Measurements from ENCODE around the gene AIPL1.
"Not testable (repeated sequence)": the region's sequence is repeated elsewhere in the genome, so short reads cannot be mapped to it uniquely, and the experiment has no call there.

Gene AIPL1, protein sequence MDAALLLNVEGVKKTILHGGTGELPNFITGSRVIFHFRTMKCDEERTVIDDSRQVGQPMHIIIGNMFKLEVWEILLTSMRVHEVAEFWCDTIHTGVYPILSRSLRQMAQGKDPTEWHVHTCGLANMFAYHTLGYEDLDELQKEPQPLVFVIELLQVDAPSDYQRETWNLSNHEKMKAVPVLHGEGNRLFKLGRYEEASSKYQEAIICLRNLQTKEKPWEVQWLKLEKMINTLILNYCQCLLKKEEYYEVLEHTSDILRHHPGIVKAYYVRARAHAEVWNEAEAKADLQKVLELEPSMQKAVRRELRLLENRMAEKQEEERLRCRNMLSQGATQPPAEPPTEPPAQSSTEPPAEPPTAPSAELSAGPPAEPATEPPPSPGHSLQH
- total RNA-seq = 0 to 0.12 (median 0) reads per million in 18 experiments

DNA sequence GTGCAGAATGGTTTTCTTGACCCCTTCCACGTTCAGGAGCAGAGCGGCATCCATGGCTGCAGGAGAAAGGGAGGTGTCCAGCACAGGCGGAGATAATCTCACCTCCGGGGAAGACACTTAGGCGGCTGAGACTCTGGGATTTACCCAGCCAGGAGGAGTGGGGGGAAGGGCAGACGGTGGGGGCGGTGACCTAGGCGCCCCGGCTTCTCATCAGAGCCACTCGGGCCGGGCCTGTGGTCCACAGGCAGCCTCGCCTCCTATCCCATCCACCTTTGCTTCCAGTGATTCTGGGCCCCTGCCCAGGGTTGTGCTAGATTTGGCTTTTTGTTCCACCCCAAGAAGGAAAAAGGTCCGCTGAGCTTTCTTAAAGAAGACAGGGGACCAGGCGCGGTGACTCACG, at the start of gene AIPL1:
TSS of gene AIPL1 (minus strand) at position 71 of the 400 bp plus-strand sequence. CDS start at position 54, 17 bp downstream.
- DNase-seq = no peak

DNA sequence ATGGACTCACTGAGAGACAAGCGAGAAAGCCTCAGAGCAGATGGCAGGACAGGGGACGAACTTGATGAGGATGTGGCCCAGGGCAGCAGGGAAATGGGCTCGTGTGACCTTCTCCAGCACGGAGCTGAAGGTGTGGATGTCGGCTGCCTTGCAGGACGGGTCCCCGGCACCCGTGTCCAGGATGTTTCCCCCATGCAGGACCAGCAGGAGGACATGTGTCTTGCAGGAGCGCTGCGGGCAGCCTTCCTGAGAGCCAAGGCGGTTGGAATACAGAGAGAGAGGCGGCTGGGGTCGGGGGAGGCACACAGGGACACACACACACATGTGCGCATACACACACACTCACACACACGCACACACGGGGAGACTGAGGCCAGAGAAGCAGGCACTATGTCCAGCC, 48.6 kb upstream of the AIPL1 start:
- no peak for DNase-seq

DNA sequence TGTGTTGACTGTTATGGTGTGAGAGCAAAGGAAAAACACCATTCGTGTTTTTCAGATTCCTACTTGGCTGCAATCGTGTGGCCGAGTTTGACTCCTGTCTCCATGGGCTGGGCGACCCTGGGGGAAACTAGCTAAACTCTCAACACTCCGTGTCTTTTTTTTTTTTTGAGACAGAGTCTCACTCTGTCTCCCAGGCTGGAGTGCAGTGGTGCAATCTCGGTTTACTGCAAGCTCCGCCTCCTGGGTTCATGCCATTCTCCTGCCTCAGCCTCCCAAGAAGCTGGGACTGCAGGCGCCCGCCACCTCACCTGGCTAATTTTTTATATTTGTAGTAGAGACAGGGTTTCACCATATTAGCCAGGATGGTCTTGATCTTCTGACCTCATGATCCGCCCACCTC, 47.9 kb upstream of the AIPL1 start:
- not testable (repeated sequence) for DNase-seq

DNA sequence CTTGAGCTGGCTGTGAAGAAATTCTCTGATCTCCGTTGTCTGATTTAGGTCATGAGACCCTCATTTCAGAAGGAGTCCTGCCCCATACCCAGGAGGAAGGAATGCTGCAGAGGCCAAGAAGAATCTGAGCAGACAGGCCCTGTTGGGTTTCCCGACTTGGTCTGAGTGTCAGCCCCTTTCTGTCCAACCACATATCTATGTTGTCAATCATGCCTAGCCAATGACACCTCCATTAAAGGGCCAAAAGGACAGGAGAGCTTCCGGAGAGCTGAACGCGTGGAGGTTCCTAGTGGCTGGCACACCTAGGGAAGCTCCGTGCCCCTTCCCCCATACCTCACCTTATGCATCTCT, 47.2 kb upstream of the AIPL1 start:
- DNase-seq = no peak

DNA sequence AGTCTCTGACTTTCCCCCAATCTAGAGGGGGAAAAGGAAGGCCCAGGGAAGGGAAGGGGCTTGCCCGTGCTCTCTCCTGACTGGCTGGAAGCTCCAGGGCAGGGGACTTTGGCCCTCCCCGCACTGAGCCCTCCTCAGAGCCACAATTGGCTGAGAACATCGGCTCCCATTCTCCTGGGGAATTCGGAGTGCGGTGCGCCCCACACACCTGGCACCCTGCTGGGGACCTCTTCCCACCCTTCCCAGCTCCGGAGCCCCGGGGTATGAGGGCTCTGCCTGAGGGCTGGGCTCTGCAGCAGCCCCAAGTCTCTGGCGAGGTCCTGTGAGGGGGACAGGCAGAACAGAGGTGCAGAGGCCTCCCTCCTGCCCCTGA, 45.4 kb upstream of the AIPL1 start:
- DNase-seq = no peak

DNA sequence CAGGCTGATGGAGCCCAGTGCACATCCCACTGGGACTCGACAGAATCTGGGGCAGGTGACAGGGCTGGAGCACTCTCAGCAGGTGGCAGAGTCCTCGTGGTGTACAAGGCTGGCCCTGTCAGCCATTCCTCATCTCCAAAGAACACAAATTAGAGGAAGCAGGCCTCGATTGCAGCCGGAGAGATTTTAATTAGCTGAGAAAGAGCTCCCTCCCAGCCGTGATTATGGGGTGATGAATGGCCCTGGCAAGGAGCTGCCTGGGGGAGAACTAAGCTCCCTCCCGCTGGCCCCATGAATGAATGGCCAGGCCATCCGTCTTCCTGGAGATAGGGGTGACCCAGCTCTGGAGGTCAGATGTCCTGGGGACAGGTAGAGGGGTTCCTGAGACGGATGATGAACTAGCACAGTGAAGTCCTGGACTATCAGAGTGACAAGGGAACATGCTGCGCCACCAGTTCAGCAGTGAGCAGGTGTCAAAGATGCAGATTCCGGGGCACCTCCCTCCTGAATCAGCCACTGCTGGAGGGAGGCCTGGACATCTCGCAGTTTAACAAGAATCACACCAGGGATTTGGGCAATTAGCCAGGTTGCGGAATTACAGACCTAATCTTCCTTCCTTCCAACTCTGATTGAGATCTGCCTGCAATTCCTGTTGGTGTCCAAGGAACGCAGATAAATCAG, 44.8 kb upstream of the AIPL1 start:
- DNase-seq = no peak

DNA sequence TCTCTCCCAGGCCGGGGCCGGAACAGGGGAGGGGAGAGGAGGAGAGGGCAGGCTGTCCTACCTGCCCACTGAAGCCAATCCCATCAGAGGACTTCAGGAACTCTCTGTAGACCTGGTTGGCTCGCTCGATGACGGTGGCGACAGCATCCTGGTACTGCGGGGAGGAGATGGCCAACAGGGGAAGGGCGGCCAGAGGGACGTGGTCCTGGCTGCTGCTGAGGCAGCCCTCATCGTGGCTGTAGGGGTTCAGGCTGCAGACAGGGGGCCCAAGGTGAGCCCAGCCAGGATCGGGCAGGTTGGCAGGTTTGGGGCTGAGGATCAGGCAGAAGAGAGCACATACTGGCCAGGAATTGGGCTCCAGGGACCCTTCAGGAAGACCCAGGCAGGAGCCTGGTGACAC, 43.6 kb upstream of the AIPL1 start:
- no peak for DNase-seq

DNA sequence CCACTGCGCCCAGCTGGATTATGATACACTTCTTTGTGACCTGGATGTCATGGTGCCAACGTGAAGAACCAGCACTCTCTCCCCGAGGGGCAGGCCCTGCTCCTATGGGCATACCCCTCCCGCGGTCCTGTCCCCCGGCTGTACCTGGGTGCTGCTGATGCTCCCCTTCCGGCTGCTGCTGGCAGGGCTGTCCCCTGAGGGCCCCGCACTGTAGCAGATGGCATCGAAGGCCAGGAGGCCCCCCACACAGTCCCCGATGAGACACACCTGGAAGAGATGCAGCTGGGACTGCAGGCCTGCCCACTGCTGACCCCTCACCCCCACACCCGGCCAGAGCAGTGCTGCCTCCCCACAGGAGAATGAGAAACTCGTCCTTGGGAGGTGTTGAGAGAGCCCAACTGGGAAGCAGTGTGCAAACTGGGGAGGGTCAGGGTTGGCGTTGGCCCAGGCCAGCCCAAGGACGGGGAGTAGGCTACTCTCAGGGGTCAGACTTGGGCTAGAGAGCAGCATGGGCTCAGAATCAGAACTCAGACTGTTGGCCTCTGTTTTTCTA, 43.0 kb upstream of the AIPL1 start:
- no peak for DNase-seq

DNA sequence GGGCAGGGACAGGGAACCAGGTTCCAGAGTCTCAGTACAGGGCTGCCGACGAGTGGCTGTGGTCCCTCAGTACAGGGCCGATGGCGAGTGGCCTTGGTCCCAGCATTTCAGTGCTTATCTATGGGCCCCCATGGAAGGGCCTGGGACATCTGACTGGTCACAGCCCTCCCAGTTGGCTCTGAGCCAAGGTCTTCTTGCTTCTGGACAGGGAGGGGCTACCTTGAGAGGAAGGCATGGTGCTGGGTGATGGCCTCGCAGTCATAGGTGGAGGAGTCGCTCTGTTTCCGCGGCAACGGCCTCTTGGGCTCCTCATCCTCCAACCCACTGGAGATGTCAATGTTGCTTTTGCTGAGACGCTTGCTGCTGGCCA, 41.9 kb upstream of the AIPL1 start:
- DNase-seq = no peak

DNA sequence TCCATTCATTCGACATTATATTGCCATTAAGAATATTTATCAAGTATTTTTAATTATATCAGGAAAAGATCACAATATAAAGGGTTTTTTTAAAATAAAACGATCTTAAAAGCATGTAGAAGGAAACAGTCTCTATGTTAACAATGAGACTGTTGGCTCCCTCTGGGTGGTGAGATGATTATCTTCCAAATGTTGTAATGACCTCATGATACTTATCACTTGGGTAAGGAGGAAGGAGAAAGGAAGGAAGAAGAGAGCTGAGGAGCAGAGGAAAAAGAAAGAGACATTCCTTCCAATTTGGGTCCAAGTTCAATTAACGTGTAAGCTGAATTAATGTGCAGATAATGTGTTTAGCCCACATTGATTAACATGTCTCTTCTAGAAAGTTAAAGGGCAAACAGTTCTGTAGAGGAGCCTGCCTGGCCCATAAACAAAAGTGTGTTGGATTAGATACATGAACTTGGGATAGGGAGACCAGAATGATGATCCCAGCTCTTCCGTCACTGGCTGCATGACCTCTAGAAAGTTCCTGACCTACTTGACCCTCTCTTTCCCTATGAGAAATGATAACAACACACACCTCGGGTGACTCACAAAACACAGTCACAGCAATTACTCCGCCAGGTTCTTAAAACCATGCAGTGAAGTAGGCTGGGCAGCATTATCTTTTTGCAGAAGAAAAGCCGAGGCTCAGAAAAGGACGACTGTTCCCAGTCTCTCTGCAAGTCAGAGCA, 41.3 kb upstream of the AIPL1 start:
- no peak for DNase-seq

DNA sequence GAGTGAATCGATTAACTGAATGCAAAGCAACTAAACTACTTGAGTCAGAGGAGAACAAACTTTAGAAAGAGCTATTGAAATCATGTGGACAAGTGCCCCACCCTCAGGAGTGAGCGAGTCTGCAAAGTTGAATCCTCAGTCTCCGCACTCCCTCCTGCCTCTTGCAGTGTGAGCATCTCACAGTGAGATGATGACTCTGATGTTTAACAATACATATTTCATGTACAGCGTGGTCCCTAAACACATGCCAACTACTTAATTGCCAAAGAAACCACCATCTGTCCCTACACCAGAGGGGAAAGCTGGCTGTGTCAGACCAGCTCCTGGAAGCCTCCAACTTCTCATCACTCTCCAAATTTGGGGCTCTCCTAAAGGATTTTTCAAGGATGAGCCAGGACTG, 40.5 kb upstream of the AIPL1 start:
- DNase-seq = no peak

DNA sequence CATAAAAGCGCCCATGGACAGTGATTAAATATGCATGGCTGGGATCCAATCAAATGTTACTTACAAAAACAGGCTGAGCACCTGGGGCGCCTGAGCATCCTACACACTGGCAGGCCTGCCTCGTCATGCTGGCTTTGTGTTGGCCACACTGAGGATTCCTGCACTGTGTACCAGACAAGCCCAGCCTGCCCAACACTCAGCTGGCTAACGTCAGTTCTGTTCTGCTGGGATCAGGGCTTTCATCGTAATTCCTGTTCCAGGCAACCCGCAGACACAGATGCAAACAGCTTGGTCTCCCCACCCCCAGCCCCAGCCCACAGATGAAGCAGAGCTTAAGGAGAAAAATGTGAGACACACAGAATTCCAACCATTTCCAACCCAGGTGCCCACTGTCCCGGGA, 40.0 kb upstream of the AIPL1 start:
- no peak for DNase-seq

DNA sequence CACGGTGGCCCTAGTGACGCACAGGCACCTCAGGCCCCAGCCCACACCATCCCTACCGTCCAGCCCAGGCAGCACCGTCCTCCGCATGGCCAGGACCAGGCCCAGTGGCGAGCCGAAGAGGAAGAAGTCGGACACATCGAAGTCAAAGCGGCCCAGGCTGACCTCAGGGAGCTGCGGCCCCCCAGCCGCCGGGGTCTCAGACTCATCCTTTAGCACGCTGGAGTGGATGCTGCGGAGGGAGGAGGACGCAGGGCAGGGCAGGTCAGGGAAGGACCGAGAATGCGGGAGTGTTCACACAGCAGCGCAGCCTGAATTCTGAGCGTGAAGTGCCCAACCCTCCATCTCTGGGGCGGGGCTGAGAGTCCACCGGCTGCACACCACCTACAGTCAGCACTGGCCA, 39.5 kb upstream of the AIPL1 start:
- no peak for DNase-seq

DNA sequence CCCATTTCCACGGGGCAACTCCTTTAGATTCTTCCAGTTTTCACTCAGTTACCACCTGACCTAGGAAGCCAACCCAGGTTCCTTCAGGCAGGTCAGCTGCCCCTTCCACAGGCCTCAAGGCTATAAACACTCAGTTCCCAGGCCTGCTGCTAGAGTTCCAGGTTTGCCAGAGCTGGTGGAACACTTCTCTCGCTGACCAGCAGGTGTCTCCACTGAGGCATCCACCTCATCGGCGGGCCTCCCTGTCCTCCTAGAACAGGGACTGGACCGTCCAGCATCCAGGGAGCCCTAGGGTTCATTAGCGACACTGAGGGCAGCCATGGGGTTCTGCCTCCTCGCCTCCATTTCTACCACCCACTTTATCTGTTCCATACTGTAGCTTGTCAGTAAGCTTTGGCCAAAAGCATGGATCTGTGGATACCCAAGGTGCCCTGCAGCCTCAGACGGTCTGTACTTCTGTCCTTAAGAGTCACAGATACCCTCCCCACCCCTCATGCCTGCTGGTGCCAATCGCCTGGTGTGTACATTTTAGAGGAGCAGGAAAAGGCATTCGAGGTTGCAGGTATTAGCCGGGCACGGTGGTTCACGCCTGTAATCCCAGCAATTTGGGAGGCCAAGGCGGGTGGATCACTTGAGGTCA, 38.3 kb upstream of the AIPL1 start:
- DNase-seq = peak; percentile 73 to 83

DNA sequence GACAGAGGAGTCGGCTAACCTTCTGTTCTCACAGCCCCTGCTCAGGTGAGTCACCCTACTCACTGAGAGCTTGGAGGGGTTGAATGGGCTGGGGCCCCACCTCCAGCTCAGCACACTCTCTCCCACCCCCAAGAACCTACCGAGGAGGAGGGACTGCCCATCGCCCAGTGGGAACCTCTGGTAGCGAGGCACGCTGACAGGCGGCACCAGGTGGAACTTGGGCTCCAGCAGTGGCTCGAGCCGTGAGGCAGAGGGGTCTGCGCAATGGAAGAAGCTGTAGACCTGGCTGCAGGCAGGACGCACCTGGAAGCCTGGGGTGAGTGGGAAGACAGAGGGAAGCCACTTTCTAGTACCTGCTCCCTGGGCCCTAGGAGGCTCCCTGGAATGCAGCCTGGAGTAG, 37.6 kb upstream of the AIPL1 start:
- DNase-seq = no peak

DNA sequence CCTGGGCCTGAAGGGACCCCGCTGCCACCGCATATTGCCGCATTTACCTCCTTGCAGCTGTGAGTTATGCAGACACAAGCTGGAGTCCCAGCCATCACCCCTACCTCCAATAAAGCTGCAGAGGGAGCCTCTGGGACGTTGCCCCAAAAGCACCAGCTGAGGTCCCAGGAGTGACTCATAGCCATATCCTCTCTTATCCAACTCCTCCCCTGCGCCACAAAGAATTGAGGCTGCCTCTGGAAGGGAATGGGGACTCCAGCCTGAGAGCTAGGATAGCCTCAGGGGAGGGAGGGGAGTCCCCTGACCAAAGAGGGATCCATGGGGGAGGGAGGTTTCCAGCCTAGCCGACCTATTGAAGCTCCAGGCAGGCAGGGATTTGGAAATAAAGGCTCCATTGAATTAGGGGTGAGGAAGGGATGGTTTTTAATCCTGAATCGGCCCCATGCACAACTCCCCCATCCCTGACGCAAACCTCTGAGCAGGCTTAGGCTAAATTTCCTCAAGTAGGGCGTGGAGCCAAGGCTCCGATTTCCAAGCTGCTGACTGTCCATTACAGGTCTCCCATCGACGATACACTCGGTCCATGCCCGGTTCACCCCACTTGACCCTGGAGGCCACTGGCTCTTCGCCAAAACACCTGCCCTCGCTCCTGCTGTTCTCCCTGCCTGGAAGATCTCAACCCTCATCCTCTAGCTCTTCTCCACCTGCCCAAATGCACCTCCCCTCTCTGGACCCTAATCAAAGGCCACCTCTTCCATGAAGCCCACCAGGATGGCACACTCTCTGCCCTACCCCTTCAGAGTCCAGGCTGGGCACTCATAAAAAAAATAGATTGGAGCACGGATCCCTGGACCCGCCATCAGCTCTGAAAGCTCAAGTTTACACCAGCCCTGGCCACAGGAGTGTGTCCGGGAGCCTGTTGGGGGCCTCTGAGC, 36.9 kb upstream of the AIPL1 start:
- DNase-seq = no peak

DNA sequence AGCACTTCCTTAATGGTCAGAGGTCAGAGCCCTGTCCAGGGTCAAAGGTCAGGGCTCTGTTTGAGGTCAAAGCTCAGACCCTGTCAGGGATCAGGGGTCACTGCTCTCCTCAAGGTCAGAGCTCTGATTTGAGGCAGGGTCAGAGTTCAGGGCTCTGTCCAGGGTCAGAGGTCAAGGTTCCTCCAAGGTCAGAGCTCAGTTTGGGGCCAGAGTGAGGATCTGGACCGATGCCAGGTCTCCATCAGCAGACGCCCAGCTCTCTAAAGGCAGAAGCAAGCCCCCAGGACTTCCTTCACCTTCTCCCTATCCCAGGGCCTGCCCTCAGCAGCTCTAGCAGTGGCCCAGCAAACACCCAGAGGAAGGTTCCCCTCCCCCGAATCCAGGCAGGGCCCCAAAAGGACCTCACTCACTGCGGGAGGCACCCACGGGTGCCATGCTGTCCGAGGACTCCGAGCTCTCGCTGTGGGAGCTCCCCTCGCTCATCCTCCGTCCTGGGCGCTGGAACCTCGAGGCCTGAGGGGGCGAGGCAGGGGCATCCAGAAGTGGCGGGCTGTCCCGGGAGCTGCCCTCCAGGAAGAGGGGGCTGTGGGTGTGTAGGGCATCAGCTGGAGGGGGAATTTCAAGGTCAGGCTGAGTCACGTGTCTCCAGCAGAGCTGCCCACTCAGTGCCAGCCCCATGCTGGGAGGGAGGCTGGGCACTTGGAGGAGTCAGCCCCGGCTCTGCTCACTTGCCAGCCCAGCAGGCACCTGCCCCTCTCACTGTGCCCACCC, 36.0 kb upstream of the AIPL1 start:
- DNase-seq = no peak

DNA sequence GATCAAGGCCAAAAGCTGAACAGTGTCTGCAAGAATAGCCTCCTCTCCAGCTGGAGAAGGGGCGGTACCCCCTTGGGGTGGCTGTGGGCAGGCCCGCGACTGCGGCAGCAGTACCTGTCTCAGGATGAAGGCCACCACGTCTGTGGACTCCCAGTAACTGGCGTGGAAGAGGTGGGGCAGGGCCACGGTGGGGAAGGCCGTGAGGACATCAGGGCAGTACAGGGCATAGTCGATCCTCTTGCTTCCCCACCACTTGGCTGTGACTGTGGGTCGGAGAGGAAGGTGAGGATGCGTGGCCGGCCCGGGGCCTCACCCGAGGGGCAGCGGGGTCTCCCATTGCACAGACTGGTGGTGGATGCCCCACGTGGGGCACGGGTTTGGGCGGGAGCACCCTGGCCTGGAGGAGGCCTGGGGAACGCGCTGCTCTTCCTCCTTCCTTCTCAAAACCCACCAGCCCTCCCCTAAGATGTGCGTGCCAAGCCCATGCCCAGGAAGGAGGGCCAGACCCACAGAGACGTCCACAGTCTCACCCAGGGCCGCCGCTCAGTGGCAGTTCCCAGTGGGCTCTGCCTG, 35.3 kb upstream of the AIPL1 start:
- no peak for DNase-seq

DNA sequence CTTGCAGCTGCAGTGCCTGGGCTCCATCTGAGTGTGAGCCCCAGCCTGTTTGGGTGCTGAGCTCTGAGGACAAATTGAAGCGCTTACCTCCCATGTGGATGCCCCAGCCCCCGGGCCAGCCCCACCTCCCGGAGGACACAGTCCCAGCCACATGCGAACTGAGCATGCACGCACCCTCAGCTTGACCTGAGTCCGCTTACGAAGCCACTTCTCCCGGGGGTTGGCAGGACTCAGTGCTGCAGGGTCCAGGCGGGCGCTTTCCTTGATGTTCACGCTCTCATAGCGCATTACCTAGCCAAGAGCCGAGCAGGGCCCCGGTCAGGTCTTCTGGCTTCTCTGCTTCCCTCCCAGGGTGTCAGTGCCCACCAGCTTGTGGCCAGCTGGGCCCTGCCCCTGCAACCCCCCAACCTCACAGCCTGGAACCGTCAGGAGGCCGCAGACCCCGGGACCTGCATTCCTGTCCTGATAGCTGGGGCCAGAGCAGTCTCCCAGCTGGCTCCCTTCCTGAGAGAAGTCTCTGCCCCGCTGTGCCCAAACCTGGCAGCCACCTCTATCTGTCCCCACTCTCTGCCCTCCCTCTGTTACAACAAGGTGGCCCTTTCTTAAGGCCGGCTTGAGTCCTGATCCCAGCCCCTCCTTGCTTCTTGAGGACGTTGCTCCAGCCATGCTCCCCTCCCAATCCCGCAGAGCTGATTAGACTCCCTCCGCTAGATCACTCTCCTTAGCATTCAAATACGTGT, 33.3 kb upstream of the AIPL1 start:
- DNase-seq = no peak

DNA sequence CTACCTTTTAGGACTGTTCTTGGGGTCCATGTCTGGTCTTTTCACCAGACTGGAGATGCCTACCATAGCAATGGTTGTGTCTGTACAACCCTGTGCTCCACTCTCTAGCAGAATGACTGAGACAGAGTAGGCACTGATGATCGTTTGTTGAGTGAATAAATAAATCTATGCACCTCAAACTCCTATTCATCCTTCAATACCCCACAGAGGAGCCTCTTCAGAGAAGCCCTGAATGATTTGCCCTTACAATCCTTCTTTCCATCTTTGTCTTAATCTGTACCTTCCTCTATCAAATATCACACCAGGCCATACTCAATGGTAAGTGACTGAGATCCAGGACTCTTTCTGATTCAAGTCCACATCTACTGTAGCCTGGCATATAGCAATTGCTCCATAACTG, 32.6 kb upstream of the AIPL1 start:
- no peak for DNase-seq

All from inflammatory macrophage (primary cell).